PC-9 (cell line): Measurements from ENCODE around the gene MBNL2.

Source experiments
- EZH2 ChIP-seq: fragments of 200-600 bp; sonication (generic); IDR thresholded peaks from 2 replicates; pipeline ENCODE4 v1.8.0; 2017; ENCODE audit warnings: antibody characterized with exemption, low read depth
- TF ChIP-seq, protein P1 (sequence below): fragments of 200-600 bp; sonication (generic); conservative IDR thresholded peaks from 2 replicates; pipeline ENCODE4 v1.6.1; 2017; ENCODE audit warnings: mixed run types, antibody characterized with exemption, mild to moderate bottlenecking, moderate library complexity

DNA sequence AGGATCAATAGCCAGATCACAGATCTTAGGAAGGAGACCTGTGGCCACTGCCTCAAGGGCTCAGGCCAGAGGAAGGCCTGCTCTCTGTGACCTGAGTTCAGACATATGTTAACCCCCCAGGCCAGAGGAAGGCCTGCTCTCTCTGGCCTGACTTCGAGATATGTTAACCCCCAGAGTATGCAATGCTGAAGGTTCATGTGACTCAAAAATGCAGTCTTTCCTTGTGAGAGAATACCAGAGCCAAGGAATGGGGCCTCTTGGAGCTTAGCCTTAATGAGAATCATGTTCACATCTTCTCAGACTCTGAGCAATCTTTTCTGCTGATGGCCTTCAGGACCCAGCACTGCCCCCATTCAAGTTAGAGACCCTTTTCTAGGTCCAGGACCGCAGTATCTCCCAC is 36.7 kb downstream of the MBNL2 start:
- TF ChIP-seq, protein P1, sequence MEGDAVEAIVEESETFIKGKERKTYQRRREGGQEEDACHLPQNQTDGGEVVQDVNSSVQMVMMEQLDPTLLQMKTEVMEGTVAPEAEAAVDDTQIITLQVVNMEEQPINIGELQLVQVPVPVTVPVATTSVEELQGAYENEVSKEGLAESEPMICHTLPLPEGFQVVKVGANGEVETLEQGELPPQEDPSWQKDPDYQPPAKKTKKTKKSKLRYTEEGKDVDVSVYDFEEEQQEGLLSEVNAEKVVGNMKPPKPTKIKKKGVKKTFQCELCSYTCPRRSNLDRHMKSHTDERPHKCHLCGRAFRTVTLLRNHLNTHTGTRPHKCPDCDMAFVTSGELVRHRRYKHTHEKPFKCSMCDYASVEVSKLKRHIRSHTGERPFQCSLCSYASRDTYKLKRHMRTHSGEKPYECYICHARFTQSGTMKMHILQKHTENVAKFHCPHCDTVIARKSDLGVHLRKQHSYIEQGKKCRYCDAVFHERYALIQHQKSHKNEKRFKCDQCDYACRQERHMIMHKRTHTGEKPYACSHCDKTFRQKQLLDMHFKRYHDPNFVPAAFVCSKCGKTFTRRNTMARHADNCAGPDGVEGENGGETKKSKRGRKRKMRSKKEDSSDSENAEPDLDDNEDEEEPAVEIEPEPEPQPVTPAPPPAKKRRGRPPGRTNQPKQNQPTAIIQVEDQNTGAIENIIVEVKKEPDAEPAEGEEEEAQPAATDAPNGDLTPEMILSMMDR: no peak
- TF ChIP-seq EZH2: no peak
